HG03378 (cell line): ENCODE measurements around the gene U2AF1L4.

Experiments used
- ATAC-seq: cut with Tn5 transposase; IDR thresholded peaks from one replicate; pipeline ENCODE4 v1.9.1; 2021; ENCODE audit warnings: mild to moderate bottlenecking, moderate library complexity; ENCODE audit not compliant: unreplicated experiment

The U2AF1L4 gene

GRCh38 chr19:35757749-35758608 lies 12.8 kb upstream of the U2AF1L4 start, which contains the start of gene PROSER3:
Gene PROSER3 (plus strand): TSS chr19:35758176. CDS start chr19:35758216, 40 bp downstream.
- peak; percentile 94 for ATAC-seq

GRCh38 chr19:35757231-35757748 lies 12.1 kb upstream of the U2AF1L4 start:
- ATAC-seq: peak; percentile 2

GRCh38 chr19:35756377-35757230 lies 11.4 kb upstream of the U2AF1L4 start, which contains the start of gene HSPB6:
Gene HSPB6 (minus strand): TSS chr19:35757029. CDS start chr19:35757008, 21 bp downstream.
- no peak for ATAC-seq

- no peak for ATAC-seq
These were observed 10.5 kb upstream of the U2AF1L4 start for GRCh38 chr19:35755550-35756376.

GRCh38 chr19:35755131-35755549 lies 9.9 kb upstream of the U2AF1L4 start:
- ATAC-seq: no peak

GRCh38 chr19:35754370-35755130 lies 9.3 kb upstream of the U2AF1L4 start:
- no peak for ATAC-seq

GRCh38 chr19:35753634-35754369 lies 8.6 kb upstream of the U2AF1L4 start:
- no peak for ATAC-seq

GRCh38 chr19:35752746-35753350 lies 7.6 kb upstream of the U2AF1L4 start:
- ATAC-seq: no peak

GRCh38 chr19:35751839-35752745 lies 6.9 kb upstream of the U2AF1L4 start:
- ATAC-seq: no peak

GRCh38 chr19:35750167-35750566 lies 4.9 kb upstream of the U2AF1L4 start:
- ATAC-seq: no peak

GRCh38 chr19:35748106-35749020 lies 3.1 kb upstream of the U2AF1L4 start, which contains the start of gene LIN37:
Gene LIN37 (plus strand): TSS chr19:35748576. CDS start chr19:35748725, 149 bp downstream.
- ATAC-seq: peak; percentile 72

- ATAC-seq: no peak
These were observed 1.3 kb upstream of the U2AF1L4 start for GRCh38 chr19:35746531-35746930.

- ATAC-seq: no peak
These were observed 857 bp upstream of the U2AF1L4 start for GRCh38 chr19:35746087-35746462.

GRCh38 chr19:35744430-35745327 lies 539 bp downstream of the U2AF1L4 start:
- ATAC-seq: no peak

GRCh38 chr19:35743640-35744429 lies 1.4 kb downstream of the U2AF1L4 start:
- ATAC-seq: no peak
